GM13977 (cell line): ENCODE results near the gene CYP39A1.

Experiments
- DNase-seq: peaks from one replicate; pipeline ENCODE4 v3.0.0; 2012; ENCODE audit warnings: low spot score
- CTCF ChIP-seq: IDR thresholded peaks from 2 replicates; pipeline ENCODE4 v1.5.1; 2012; ENCODE audit warnings: mild to moderate bottlenecking, control low read depth; ENCODE audit not compliant: insufficient read depth; ENCODE audit errors: extremely low read depth, missing control alignments
- in situ Hi-C: fragments of 300-500 bp; cut with MboI; formaldehyde crosslinking; loops from one replicate; pipeline ENCODE4 v1.12.0; 2022; ENCODE audit warnings: low sequenced_read_pairs, low pct_unique_long_range_greater_than_20kb, mixed read lengths, inconsistent platforms; ENCODE audit not compliant: unreplicated experiment

Gene CYP39A1

GRCh38 chr6:46556053-46556452, 96.6 kb downstream of the CYP39A1 start:
- DNase-seq: no peak
- no peak for TF ChIP-seq CTCF
- in situ Hi-C loops: no loop called here

- in situ Hi-C loops: no loop called here
- DNase-seq: no peak
- no peak for TF ChIP-seq CTCF
These were observed 97.5 kb downstream of the CYP39A1 start for GRCh38 chr6:46555129-46555528.

GRCh38 chr6:46549155-46549554, 103.5 kb downstream of the CYP39A1 start:
- TF ChIP-seq CTCF: no peak
- no peak for DNase-seq
- in situ Hi-C loops: no loop called here

- in situ Hi-C loops: no loop called here
These were observed 111.1 kb downstream of the CYP39A1 start for GRCh38 chr6:46541556-46541955.

GRCh38 chr6:46539866-46540265, 112.8 kb downstream of the CYP39A1 start:
- no peak for DNase-seq
- in situ Hi-C loops: no loop called here
- no peak for TF ChIP-seq CTCF

More at GRCh38 chr6:46541556-46541955, 111.1 kb downstream of the CYP39A1 start:
- DNase-seq: no peak
- TF ChIP-seq CTCF: no peak

- in situ Hi-C loops: no loop called here
- no peak for TF ChIP-seq CTCF
- DNase-seq: no peak
These were observed 113.7 kb downstream of the CYP39A1 start for GRCh38 chr6:46538800-46539480.
